NCI-H146 (cell line): ENCODE results near the gene CC2D2B.
"Not testable (repeated sequence)": the region's sequence is repeated elsewhere in the genome, so short reads cannot be mapped to it uniquely, and the experiment has no call there.

Source experiments
- DNase-seq: peaks from one replicate; lab custom pipeline; 2025; lab: John Stamatoyannopoulos, UW

Gene CC2D2B

DNA sequence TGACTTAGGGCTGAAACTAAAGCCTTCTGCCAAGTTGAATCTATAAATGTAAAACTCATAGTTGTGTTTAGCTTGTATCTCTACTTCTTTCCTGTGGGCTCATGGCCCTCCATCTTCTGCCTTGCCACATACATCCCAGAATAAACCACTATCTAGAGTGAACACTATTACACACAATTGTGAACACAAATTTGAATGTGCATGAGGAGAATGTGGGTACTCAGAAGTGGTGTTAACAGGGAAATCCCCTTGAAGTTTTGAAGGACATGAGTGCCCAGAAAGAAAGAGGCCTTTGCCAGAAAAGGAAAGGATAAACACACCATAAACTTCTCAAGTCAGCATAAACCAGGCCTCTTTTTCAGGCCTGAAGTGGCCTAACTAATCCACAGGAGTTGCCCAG is 115.4 kb downstream of the CC2D2B start:
- DNase-seq: no peak

DNA sequence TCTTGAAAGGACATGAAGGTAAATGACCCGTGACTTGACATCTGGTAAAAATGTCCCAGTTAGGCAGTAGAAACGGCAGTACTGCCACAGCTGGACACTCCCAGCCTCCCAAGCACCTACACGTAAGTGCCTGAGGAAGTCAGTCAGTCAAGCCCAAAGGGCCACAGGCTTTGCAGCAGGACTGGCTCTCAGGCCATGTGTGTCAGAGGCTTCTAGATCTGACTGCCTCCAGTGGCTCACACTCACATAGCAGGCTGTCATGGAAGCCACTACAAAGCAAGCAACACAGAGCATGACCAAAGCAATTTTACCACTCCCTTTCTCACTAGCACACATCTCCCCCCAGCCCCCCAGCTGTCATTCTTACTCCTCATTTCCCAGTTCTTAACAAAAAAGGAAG is 117.8 kb downstream of the CC2D2B start:
- peak; percentile 3 for DNase-seq

DNA sequence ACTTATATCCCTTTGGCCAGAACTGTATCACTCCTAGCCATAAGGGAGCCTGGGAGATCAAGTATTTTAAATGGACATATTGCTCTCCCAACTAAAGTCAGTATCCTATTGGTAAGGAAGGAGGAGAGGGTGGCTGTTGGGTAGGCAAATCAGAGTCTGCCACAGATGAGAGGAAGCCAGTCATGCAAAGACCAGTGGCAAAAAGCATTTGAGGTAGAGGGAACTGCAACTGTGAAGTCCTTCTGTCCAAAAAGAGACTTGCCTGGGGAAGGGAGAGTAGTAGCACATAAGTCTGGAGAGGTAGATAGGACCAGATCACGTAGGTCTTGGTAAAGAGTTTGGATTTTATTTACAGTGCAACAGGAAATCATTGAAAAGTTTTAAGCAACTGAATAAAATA is 126.8 kb downstream of the CC2D2B start:
- DNase-seq: no peak

DNA sequence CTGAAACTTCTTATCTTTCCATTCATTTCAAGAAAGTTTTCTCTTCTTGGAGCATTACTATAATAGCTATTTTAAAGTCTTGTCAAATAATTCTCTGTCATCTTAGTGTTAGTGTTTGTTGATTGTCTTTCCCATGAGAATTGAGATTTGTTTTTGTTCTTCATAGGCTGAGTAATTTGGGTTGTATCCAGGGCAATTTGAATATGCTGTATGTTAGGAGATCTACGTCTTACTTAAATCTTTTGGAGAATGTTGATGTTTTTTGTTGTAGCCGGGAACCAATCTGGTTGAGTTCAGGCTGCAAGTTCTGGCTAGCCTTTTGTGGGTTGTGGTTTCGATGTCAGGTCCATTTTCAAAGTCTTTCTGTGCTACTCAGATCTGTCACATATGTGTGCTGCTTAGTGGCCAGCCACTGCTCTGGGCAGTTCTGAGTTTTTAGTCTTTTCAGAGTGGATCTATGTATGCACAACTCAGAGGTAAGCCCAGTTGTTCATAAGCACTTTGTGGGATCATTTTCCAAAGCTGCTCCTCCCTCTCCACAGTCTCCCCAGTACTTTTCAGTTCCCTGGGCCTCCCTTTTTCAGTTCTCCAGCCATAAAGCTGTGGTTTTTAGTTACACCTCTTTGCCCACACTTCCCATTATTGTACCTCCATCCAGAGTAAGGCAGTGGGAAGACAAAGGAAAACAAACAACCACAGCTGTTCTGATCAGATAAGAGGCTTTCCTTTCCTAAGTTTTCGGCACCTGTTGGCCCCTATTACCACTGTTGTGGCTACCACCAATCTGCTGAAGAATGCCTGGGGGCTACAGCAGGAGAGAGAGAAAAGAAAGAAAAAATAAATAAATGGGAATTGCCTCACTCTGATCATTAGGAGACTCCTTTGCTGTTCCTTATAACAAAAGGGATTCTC is 131.0 kb downstream of the CC2D2B start:
- DNase-seq: peak; percentile 75

DNA sequence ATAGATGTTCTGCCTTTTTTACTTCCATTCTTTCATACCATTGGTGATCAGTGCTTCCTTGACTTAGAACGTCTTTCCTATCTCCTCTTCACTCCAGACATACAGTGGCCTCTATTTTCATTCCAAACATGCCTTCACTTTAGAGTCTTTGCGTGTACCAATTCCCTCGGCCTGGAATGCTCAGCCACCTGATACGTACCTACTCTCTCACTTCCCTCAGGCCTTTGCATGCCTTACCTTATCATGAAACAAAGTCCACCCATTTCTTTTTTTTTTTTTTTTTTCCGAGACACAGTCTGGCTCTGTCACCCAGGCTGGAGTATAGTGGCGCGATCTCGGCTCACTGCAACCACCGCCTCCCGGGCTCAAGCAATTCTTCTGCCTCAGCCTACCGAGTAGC is 133.4 kb downstream of the CC2D2B start:
- no peak for DNase-seq

DNA sequence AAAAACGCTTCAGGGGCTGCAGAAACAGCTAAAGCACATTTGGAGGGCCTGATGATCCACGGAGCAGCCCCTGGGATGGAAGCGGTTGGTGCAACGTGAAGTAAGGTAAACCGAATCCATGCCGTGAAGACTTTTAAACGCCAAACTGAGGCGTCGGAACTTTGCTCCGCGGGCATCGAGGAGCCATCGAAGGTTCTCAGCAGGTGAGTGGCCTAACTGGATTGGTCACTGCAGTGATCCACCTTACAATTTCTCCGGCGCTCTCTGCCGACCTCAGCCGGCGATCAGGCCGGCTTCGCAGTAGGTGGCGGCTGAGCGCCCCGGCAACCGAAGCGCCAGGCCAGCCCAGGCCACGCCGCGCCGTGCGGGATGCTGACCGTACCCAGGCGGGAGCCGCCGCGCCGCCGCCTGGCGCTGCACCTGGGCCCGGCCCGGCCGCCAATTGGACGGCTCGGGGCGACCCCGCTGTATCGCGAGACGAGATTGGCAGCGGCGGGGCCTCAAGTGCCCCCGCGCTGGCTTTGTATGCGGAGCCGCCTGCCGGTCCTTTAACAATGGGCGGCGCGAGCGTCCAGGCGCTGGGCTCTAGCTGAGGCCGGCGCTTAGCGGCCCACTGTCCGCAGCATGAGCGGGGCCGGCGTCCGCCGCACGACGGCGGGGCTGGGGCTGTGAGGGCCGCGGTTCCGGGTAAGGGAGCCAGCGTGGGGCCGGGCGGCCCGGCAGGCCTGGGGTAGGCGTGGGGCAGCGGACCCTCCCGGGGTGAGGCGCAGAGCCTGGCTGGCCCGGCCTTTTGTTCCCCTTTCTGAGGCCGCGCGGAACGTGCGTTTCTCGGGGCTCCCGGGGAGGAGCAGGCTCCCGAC is 135.5 kb downstream of the CC2D2B start, which contains the start of gene CCNJ:
TSS of gene CCNJ (plus strand) at position 551 of the 860 bp plus-strand sequence. CDS start 811 bp downstream, outside the sequence.
- peak; percentile 93 for DNase-seq

DNA sequence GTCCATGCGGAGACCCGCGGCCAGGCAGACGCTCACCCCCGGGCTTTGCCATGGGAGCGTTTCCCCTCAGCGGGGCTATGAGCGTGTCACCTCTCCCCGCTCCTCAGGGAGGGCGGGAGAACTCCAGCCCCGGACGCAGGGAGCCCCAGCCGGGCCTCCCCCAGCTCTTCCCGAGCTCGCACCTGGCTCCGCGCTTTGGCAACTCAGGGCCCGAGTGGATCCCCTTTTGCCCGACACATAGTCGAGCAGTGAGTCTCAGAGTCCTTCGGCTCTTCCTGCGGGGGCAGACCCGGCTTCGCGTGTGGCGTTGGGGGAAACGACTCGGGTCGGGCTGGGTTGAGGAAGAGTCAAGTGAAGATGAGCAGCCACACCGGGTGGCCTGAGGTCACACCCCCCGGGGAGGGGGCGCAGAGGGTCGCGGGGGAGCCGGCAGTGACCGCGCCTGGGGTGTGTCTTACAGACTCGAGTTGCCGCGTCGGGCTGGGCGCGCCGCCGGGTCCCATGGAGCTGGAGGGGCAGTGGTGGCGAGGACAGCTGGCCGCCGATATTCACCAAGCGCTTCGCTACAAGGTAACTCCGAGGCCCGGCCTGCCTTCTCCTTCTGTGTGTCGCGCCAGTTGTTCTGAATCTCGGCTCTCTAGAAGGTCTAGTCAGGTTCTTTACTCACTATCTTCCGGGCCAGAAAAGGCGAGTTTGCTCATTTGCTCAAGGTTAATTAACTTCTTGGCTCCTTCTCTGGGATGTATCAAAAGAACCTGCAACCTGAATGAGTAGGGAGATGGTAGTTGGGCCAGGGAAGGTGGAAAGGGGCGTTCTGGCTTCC is 136.3 kb downstream of the CC2D2B start:
- peak; percentile 69 for DNase-seq

DNA sequence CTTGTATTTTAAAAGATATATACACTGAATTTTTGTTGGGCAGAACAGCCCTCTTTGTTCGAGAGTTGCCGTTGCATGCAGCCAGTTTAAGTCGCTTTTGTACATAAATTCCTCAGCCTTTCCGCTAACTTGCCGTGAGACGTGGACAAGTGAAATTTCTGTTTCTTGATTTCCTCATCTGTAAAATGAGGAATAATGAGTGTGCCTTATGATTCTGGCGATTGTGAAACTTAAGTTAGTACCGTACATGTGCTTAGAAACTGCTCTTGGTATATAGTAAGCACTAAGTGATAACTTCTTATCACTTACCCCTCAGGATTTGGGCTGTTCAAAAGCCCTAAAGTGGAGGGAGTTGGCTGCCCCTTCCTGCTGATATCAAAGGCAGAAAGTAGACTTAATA is 137.0 kb downstream of the CC2D2B start:
- DNase-seq: no peak

DNA sequence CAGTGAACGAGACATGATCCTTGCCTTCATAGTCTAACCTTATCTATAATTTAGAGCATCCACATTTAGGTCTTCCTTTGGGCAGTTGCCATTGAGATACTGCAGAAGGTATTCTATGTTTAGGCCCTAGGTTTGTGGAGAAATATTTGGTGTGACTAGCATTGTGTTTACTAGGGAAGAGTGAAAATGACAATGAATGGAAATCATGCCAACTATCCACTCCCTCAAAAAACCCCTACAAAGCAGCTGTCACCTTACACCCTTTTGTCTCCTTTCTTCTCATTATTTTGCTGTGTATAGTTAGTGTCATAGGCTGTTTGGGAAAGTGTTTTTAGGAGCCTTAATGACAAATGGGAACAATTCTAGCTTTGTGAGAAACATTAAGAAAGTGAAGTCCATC is 138.8 kb downstream of the CC2D2B start:
- no peak for DNase-seq

DNA sequence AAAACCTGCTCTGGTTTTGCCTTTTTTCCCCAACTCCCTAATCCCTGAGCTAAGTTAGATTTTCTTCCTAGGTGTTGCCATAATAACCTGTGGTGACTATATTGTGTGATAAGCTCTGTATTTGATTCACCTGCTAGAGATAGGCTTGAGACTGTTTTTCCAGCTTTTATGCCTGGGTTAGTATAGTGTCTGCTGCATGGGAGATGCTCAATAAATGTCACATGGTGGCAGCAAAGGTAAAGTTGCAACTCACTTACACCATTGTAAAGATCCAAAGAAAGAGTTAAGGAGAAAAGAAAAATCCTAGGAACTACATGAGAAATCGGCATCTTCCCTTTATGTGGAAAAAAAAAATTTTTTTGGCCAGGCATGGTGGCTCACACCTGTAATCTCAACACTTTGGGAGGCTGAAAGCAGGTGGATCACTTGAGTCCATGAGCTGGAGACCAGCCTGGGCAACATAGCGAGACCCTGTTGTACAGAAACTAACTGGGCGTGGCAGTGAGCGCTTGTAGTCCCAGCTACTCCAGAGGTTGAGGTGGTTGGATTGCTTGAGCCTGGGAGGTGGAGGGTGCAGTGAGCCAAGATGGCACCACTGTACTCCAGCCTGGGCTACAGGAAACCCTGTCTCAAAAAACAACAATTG is 139.4 kb downstream of the CC2D2B start:
- no peak for DNase-seq

DNA sequence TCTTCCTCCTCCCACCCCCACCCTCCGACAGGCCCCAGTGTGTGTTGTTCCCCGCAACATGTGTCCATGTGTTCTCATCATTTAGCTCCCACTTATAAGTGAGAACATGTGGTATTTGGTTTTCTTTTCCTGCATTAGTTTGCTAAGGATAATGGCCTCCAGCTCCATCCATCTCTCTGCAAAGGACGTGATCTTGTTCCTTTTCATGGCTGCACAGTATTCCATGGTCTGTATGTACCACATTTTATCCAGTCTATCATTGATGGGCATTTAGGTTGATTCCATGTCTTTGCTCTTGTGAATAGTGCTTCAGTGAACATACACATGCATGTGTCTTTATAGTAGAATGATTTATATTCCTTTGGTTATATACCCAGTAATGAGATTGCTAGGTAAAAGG is 140.2 kb downstream of the CC2D2B start:
- DNase-seq: not testable (repeated sequence)

DNA sequence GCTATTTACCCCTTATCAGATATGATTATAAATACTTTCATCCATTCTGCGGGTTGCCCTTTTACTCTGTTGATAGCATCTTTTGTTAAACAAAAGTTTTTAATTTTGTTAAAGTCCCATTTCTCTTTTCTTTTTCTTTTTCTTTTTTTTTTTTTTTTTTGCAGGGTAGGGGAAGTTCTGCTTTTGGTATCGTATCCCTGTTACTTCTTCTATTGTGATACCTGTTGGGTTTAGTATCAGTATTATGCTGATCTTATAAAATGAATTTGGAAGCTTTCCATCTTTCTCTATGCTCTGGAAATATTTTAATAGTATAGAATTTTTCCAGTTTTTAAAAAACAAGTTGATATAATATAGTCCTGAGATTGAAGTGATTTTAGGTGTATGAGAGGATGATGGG is 141.6 kb downstream of the CC2D2B start:
- DNase-seq: no peak

DNA sequence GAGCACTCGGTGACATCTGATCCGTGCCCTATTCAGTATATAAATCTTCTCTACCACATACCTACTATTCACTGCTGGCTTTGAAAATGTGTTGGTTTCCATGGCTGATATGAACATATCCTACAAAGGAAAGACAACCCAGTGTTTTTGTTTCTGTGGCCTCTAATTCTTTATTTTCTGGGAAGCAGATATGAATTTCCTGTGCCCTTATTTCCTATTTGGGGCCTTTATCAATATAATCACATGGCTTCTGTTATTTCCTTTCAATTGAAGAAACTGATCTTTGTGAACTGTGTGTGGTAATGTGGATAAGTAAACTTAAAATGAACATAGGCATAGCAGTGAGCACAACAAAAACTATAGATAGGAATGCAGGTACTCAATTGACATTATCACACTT is 146.2 kb downstream of the CC2D2B start:
- no peak for DNase-seq

DNA sequence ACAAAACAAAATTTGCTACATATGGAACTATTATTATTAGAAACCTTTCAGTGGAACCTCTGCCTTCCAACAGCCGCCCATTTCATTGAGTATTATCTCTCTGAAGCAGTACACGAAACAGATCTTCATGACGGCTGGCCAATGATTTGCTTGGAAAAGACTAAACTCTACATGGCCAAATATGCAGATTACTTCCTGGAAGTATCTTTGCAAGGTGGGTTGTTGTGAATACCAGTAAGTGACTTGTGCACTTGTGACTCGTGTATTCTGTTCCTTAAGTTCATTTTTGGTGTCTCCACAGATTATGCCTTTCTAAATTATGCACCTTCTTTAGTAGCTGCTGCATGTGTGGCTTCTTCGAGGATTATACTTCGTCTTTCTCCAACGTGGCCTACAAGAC is 149.0 kb downstream of the CC2D2B start:
- DNase-seq: no peak

DNA sequence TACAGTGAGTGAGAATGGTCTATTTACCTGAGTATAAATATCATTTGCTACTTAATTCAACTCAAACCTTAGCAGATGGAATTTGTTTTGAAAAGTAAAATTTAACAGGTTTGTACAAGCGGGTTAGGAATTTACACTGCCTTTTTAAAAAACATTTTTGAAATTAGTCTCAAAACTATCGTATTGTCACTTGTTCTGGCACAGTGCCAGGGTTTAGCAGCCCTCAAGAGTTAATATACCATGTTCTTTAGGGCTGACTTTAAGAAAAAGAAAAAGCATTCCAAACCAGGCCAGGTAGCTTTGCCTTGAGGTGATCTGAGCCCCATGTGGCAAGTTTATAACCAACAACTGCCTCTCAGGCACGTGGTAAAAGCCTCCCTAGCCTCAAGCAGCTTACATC is 153.5 kb downstream of the CC2D2B start:
- DNase-seq: no peak

DNA sequence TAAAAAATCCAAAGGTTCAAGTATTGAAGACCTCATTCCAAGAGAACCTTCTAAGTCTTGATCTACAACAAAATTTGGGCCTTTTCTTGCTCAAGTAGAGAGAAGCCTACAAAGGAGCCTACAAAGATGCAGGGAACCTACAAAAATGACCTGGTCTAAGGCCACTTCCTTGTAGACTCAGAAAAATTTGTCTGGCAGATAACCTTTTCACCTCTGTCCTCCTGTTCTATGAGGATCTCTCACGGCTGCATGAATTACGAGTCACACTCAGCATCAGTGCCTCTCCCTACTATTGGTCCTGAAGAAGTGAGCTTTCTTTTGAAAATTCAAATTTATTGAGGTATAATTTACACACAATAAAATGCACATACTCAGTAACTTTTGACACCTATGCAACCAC is 164.9 kb downstream of the CC2D2B start:
- DNase-seq: no peak

DNA sequence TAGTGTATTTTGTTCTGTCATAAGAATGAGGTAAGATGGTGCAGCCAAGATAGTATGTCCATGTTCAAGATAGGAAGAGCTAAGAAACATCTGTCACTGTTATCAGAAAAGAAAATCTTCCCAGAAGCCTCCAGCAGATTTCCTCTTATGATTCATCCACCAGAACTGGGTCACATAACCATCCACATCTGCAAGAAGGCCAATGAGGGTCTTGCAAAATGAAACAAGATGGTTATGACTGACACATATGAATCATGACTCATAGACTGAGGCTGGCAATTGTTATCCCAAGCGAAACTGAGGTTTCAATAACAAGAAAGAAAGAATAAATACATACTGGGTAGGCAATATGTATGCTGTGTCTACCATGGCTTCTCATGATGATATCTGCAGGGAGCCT is 165.9 kb downstream of the CC2D2B start:
- no peak for DNase-seq

DNA sequence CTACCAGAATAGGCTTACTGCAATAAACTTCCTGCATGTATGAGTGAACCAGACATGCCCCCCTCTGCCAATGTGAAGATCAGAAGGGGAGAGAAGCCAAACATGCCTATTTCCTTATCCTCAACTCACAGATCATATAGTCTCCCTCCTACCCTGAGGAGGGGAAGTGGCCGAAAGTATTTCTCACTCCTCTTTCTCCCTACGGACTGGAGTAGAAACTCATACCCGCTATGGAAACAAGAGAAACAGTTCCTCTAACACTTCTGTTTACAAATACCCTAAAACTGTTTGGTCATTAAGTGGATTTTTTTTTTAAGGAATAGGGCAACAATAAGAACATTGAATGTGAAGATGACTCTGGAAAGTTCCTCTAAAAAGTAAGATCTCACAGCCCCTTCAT is 167.0 kb downstream of the CC2D2B start:
- DNase-seq: no peak

DNA sequence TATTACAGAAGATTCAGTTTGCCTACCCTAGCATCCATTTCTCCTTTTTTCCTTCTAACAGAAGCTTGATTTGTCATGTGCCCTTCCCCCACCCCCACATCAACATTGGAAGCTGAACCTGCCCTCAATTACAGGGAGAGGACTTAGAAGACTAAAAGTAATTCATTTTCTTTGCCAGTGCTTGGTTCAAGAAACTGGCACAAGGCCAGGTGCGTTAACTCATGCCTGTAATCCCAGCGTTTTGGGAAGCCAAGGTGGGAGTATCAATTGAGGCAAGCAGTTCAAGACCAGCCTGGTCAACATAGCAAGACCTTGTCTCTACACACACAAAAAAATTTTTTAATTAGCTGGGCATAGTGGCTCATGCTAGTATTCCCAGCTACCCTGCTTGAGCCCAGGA is 168.2 kb downstream of the CC2D2B start:
- no peak for DNase-seq

DNA sequence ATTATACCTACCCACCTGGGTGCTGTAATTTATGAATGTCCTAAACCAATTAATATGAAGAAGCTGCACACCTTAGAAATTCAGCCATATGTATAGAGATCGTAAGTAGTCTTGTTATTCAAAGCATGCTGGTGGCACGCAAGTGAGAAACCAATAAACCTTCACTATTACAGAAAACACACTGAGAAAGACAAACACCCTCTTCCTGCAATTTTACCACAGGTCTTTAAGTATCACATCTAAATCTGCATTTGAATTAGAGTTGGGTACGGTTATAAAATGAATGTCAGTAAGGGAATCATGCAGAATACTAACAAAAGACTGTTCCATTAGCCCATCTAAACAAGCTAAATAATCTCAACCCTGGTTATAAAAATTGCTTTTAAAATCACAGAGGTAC is 169.4 kb downstream of the CC2D2B start:
- DNase-seq: no peak

DNA sequence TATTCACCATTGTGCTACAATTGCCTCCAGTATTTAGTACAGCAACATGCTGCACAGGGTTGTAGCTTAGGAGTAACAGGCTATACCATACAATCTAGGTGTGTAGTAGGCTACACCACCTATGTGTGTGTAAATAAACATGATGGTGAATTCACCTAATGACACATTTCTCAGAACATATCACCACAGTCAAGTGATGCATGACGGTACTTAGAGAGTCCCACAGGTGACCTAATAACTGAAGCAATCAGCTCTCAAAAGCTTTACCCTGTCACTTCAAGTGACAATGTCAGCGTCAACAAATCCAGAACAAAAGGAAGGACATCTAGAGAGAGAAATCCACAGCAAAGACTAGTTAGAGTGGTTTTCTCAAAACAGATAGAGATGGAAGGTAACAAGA is 174.4 kb downstream of the CC2D2B start:
- no peak for DNase-seq
